BJ (cell line): ENCODE data around the gene TNS1. TPM values are rescaled to one million over a fixed set of nuclear protein-coding genes. Genes with fewer than 3 reads are reported as not detected.

Source experiments
- CTCF ChIA-PET: fragments of 350-600 bp; formaldehyde crosslinking; extraction: SDS; loops from one replicate; lab custom pipeline; 2021; ENCODE audit warnings: antibody characterized with exemption, inconsistent platforms; lab: Yijun Ruan, JAX
- POLR2A ChIA-PET: fragments of 300-600 bp; sonication (Branson Sonifier 250); formaldehyde crosslinking; extraction: SDS; loops from one replicate; lab custom pipeline; 2021; ENCODE audit warnings: antibody characterized with exemption; lab: Charles Lee
- DNase-seq: peaks from one replicate; pipeline ENCODE4 v3.0.0-alpha.2; 2011; ENCODE audit warnings: low read depth
- H3K27me3 ChIP-seq: 2 replicates; pipeline ENCODE4 v1.6.0; 2011; ENCODE audit warnings: low read length; ENCODE audit not compliant: control insufficient read depth, insufficient read depth
- H3K36me3 ChIP-seq: 2 replicates; pipeline ENCODE4 v1.5.1; 2011; ENCODE audit warnings: low read length; ENCODE audit not compliant: control insufficient read depth, insufficient read depth
- H3K4me3 ChIP-seq: 2 replicates; pipeline ENCODE4 v1.5.1; 2011; ENCODE audit warnings: low read depth, mild to moderate bottlenecking, control low read depth, low read length
- CTCF ChIP-seq: IDR thresholded peaks from 2 replicates; pipeline ENCODE4 v1.5.1; 2011; ENCODE audit warnings: low read depth, mild to moderate bottlenecking, control low read depth, inconsistent platforms, low read length, moderate library complexity; ENCODE audit not compliant: insufficient read depth
- polyA plus RNA-seq: library from polyadenylated mRNA; depleted of rRNA; stranded (reverse); fragments of >200 nt; gene quantifications from 2 replicates; pipeline ENCODE4 v1.2.3, GENCODE V29; 2011

Gene TNS1
- polyA plus RNA-seq, 1 experiment = 35.6 TPM

GRCh38 chr2:217958206-217958883 is 44.5 kb downstream of the TNS1 start:
- Histone ChIP-seq H3K36me3 (peaks cover 8% of the 10 kb centered on the region), H3K27me3 (no peaks in the 10 kb centered on the region), H3K4me3 (no peak overlapping the region)
- DNase-seq = no peak
- ChIA-PET POLR2A (no interaction called here), CTCF (no interaction called here)
- TF ChIP-seq CTCF = no peak

GRCh38 chr2:217956586-217957457 is 46.0 kb downstream of the TNS1 start:
- H3K27me3 ChIP-seq = no peaks in the 10 kb centered on the region
- no peak overlapping the region for H3K4me3 ChIP-seq
- peaks cover 14% of the 10 kb centered on the region for H3K36me3 ChIP-seq
- no peak for DNase-seq
- ChIA-PET POLR2A (no interaction called here), CTCF (interaction anchor here (0.8 to 1.6 kb wide), 2 partner anchors 13 to 37 kb away, joined by 3 read pairs; no protein-coding TSS in a partner anchor)
- no peak for TF ChIP-seq CTCF

GRCh38 chr2:217955881-217956493 is 46.8 kb downstream of the TNS1 start:
- POLR2A ChIA-PET = no interaction called here
- no peaks in the 10 kb centered on the region for H3K27me3 ChIP-seq
- H3K36me3 ChIP-seq = peaks cover 13% of the 10 kb centered on the region
- CTCF ChIA-PET = interaction anchor here (0.7 to 1.6 kb wide), 4 partner anchors 12 to 38 kb away, joined by 3 to 4 read pairs (median 3); no protein-coding TSS in a partner anchor
- no peak for DNase-seq
- H3K4me3 ChIP-seq = no peak overlapping the region
- no peak for TF ChIP-seq CTCF

- ChIA-PET CTCF (interaction anchor here (0.6 to 1.4 kb wide), 3 partner anchors 12 to 46 kb away, joined by 3 to 4 read pairs (median 3); no protein-coding TSS in a partner anchor), POLR2A (no interaction called here)
- TF ChIP-seq CTCF = no peak
- no peak for DNase-seq
- Histone ChIP-seq H3K36me3 (peaks cover 13% of the 10 kb centered on the region), H3K4me3 (no peak overlapping the region), H3K27me3 (no peaks in the 10 kb centered on the region)
Observed at GRCh38 chr2:217954971-217955740, 47.6 kb downstream of the TNS1 start.
